GM18511 (cell line): ENCODE measurements around the gene MYO6.
"Not testable (repeated sequence)": the region's sequence is repeated elsewhere in the genome, so short reads cannot be mapped to it uniquely, and the experiment has no call there.

ENCODE experiments used
- ATAC-seq: cut with Tn5 transposase; IDR thresholded peaks from one replicate; pipeline ENCODE4 v1.9.1; 2021; ENCODE audit warnings: mild to moderate bottlenecking, moderate library complexity; ENCODE audit not compliant: unreplicated experiment

MYO6 gene

GRCh38 chr6:75748743-75749538 lies at the start of gene MYO6:
Gene MYO6, plus strand, starts transcription at chr6:75749239. Its CDS starts 68,309 bp downstream, at chr6:75817548.
- peak; percentile 76 for ATAC-seq

- ATAC-seq, result not testable (repeated sequence)
Observed at GRCh38 chr6:75708334-75708733, 40.7 kb upstream of the MYO6 start.

- ATAC-seq, result no peak
Observed at GRCh38 chr6:75711173-75711572, 37.9 kb upstream of the MYO6 start.

- no peak for ATAC-seq
Observed at GRCh38 chr6:75719133-75719532, 29.9 kb upstream of the MYO6 start.

- no peak for ATAC-seq
Observed at GRCh38 chr6:75723382-75723781, 25.7 kb upstream of the MYO6 start.

- no peak for ATAC-seq
Observed at GRCh38 chr6:75727206-75727605, 21.8 kb upstream of the MYO6 start.

- ATAC-seq, result not testable (repeated sequence)
Observed at GRCh38 chr6:75731029-75731428, 18.0 kb upstream of the MYO6 start.

- peak; percentile 95 for ATAC-seq
Observed at GRCh38 chr6:75735491-75736186, 13.4 kb upstream of the MYO6 start.

GRCh38 chr6:75743971-75744370 lies 5.1 kb upstream of the MYO6 start:
- peak; percentile 21 for ATAC-seq

- ATAC-seq, result no peak
Observed at GRCh38 chr6:75745404-75745803, 3.6 kb upstream of the MYO6 start.

- no peak for ATAC-seq
Observed at GRCh38 chr6:75746221-75746620, 2.8 kb upstream of the MYO6 start.

- no peak for ATAC-seq
Observed at GRCh38 chr6:75747152-75747992, 1.7 kb upstream of the MYO6 start.

GRCh38 chr6:75748003-75748742 lies 866 bp upstream of the MYO6 start:
- peak; percentile 2 for ATAC-seq

- ATAC-seq, result no peak
Observed at GRCh38 chr6:75751443-75751842, 2.4 kb downstream of the MYO6 start.

GRCh38 chr6:75752365-75752764 lies 3.3 kb downstream of the MYO6 start:
- ATAC-seq, result no peak

GRCh38 chr6:75755704-75756103 lies 6.7 kb downstream of the MYO6 start:
- no peak for ATAC-seq

- ATAC-seq, result no peak
Observed at GRCh38 chr6:75757295-75757694, 8.3 kb downstream of the MYO6 start.

- ATAC-seq, result no peak
Observed at GRCh38 chr6:75758061-75758460, 9.0 kb downstream of the MYO6 start.

- ATAC-seq, result no peak
Observed at GRCh38 chr6:75759207-75759606, 10.2 kb downstream of the MYO6 start.

- ATAC-seq, result no peak
Observed at GRCh38 chr6:75760320-75760719, 11.3 kb downstream of the MYO6 start.

- ATAC-seq, result no peak
Observed at GRCh38 chr6:75761489-75761888, 12.4 kb downstream of the MYO6 start.
